HT1080 (cell line): ENCODE measurements around the gene GPAT2. TPM values are rescaled to one million over a fixed set of nuclear protein-coding genes. Genes with fewer than 3 reads are reported as not detected.
"Not testable (repeated sequence)": the region's sequence is repeated elsewhere in the genome, so short reads cannot be mapped to it uniquely, and the experiment has no call there.

ENCODE experiments used
- DNase-seq: peaks from one replicate; pipeline ENCODE4 v3.0.0-alpha.2; 2015; ENCODE audit warnings: low read depth
- total RNA-seq: library from RNA; depleted of rRNA; stranded (reverse); fragments of >200 nt; shearing (Covaris generic); gene quantifications from 2 replicates; pipeline ENCODE4 v1.2.3, GENCODE V29; 2014

GPAT2 gene
- total RNA-seq, 1 experiment from 2014 or later, result not detected

DNA sequence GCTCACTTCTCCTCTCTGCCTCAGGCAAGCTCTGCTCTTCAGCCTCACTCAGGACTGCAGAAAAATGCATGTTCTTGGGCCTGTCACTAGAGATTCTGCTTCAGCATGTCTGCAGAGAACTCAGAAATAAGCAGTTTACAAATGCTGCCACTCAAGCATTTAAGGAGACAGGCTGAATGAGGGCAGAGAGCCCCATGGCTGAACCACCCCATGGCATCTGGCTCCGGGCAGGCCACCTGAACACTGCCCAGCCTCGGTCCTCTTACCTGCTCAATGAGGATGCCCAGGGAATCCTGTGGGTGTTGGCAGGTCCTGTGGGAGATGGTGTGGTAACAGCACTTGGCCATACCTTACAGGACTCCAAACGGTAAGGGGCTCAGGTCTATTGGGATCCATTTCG is 31.2 kb upstream of the GPAT2 start:
- not testable (repeated sequence) for DNase-seq

DNA sequence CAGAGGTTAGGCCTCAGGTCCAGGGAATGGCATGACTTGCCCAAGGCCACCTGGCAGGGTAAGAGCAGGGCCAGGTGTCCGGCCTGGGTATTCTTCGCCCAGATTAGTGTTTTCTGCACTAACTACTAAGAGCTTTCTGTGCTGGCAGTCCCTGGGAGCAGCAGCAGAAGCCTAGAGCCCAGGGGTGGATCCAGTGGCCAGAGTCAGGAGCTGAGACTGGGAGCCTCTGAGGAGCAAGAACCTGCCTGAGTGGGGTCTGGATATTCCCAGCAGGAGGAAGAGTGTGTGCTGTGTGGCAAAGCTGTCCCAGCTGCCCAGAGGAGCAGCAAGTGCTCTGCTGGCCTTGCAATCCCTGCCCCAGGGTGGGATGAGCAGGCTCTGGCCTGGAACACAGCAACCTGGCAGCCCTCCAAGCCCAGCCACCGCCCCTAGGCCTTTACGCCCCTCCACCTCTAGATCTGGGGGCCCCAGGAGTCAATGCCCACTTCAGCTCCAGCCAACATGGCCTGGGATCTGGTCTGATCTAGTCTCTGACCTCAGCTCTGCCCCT is 30.7 kb upstream of the GPAT2 start:
- no peak for DNase-seq

DNA sequence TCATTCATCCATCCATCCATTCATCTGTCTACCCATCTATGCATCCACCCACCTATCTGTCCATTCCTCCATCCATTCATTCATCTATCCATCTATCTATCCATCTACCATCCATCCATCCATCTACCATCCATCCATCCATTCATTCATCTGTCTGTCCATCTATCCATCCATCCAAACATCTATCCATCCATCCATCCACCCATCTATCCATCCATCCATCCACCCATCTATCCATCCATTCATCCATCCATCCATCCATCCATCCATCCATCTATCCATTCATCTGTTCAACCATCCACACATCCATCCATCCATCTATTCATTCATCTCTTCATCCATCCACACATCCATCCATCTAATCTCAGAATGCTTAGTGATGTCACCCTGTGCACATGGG is 30.0 kb upstream of the GPAT2 start:
- DNase-seq, result not testable (repeated sequence)

DNA sequence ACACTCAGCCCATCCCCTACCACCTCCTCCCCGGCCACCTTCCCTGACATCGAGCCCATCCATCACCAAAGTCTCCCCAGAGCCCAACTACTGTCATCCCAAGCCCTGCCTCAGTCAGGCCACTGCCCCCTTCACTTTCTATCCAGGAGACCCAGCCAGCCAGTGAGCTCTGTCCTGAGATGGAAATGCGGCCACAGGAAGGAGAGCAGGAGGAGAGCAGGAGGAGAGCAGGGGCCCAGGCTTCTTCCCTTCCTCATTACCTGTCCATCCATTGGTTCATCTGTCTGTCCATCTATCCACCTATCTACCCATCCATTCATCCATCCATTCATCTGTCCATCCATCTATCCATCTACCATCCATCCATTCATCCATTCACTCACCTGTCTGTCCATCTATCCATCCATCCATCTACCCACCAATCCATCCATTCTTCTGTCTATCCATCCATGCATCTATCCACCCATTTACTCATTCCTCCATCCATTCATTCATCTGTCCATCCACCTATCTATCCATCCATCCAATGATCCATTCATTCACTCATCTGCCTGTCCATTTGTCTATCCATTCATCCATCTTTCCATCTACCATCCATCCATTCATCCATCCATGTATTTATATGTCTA is 29.4 kb upstream of the GPAT2 start:
- not testable (repeated sequence) for DNase-seq

DNA sequence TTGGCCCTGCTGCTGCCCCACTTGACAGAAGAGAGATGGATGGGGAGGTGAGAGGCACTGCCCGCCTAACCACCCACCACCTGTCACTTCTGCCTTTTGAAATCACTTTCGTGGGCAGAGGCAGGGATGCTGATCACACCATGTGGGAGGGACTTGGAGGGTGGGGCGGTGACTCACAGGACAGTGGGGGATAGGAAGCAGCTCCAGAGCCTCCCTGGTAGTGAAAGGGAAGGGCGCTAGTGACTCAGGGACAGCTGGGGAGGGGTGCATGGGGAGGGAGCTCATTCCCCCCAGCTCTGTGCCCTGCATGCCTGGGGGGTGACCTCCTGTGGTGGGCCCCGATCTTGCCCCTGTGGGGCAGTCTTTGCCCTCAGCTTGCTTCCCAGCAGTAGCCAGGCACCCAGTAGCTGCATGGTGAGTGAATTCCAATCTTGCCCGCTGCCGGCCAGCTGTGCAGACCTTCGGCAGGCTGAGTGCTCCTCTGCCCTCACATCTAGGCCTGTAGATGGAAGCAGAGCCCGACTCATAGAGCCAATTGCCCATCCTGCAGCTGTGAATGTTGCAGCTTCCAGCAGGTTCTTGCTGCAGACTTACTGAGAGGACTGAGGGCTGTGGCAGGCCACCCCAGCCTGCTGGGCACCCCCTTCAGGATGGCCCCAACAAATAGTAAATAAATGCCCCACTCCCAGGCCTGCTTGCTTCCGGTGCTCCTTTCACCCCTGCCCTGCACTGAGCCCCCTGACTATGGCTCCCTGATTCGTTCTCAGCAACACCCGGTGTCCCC is 28.6 kb upstream of the GPAT2 start:
- peak; percentile 82 for DNase-seq

DNA sequence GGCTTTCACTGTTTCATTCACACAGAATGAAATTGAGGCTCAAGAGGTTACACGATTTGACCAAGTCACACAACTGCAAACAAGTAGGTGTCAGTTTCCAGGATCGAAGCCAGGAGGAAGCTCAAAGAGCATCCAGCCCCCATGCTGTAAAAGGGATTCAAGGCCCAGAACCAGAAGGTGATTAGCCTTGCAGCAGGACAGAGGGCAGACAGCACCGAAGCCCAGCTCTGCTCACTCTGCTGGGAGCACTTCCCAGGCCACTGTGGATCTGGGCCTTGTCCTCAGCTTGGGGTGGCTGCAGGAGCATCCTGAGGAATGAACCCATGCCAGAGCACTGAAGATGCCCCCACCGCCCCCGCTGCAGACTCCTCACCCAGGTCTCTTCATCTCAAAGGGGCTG is 27.8 kb upstream of the GPAT2 start:
- DNase-seq, result not testable (repeated sequence)

DNA sequence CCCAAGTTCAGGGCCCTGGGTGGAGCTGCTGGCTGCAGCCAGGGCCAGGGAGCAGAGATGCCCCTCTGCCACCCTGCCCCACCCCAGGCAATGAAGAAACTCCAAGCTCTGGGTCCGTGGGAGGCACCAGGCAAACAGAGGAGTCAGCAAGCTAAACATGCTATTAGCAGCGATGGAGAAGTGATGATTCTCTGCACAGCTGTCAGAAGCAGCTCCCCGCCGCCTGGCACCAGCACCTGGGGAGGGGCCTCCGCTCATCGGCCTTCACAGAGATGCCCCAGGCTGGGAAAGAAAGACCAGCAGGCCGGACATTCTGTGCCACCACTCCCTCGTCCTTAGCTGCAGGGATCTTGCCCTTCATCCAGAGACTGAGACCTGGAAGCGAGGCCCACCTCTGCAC is 27.2 kb upstream of the GPAT2 start:
- not testable (repeated sequence) for DNase-seq

DNA sequence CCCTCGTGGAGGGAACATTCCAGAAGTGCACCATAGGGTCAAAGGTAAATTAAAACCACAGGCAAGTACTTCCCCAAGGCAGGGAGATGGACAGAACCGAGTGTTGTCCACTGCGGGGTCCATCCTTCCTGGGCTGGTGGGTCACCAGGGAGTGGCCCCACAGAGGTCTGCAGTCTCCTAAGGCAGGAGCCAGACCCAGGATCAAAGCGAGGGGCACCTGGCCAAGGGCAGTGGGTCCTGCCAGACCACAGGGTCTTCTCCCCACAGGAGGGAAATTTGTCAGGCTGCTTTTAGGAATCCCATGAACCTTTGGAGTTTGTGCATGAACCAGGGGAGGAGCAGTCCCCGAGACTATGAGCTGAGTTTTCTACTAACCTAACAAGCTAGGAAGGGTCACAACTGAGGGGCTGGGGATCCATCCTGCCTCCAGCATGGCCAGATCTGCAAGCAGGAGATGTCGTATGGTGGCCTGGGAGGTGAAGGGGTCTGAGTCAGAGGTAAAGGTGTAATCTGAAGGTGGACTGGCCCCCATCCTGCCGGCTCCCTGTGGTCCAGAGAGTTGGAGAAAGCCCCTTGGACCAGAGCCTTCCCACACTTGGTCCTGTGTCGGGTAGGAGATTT is 26.6 kb upstream of the GPAT2 start:
- DNase-seq, result not testable (repeated sequence)

DNA sequence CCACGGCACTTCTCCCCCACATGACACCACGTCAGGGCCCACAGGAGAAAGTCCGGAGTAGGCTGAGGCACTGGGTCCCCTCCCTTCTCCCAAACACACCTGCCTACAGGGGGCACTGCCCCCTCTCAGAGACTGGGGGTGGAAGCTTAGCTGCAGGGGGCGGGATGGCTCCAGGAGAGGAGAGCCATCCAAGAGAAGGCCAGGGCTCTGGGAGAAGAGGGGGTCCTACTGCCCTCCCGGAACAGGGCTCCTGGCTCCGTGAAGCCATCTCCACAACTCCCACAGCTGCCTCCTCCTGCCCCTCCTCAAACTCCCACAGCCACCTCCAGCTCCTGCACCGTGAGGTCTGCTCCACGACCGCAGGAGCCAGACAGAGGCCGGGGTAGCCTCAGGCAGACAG is 25.6 kb upstream of the GPAT2 start:
- not testable (repeated sequence) for DNase-seq

DNA sequence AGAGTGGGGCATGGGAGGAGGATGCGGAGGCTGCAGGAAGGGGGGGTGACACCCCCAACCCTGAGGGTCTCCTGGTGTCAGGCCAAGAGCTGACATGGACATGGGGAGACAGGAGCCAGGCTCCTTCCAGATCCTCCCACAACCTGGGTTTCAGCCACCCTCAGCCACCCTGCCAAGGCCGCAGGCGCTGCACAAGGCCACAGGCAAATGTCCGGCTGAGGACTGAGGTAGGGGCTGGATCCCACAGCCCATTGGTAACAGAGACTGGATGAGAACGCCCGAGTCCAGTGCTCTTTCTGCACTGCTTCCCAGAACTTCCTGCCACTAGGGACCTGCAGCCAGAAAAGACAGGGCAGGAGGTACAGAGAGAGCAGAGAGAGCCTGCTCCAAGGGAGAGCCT is 24.7 kb upstream of the GPAT2 start:
- DNase-seq, result not testable (repeated sequence)

DNA sequence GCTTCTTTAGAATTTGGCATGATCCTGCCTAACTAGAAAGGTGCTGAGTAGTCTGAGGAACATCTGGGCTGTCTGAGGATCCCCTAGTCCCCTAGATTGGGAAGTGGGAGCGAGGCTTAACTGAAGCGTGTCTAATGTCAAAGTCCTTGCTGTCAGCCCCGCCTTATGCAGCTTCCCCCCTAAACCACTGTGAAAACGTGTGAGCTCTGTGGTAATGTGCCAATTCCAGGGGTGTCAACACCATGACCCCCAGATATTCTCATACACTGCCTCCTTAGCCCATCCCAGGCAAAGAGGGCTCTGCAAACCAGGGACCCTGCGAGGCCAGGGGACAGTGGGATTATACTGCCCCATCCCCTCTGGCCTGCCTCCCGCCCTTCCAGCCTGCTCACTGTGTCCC is 21.1 kb upstream of the GPAT2 start:
- DNase-seq, result not testable (repeated sequence)

DNA sequence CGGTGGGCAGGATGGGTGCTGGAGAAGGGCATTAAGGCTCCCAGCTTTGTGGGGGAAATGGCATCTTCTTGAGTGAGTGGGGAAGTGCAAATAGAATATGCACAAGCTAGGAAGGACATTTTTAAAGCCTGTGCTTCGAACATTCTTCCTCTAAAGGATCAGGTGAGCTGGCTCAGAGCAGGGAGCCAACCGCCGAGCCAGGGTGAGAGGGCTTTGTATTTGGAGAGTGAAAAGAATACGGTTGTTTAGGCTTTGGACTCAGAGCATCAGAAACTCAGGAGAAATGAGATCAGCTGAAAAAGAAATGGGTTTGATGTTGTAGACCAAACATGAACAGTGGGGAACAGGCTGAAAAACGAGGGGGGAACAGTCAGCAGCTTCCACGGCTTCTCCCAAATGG is 19.8 kb upstream of the GPAT2 start:
- DNase-seq, result not testable (repeated sequence)

DNA sequence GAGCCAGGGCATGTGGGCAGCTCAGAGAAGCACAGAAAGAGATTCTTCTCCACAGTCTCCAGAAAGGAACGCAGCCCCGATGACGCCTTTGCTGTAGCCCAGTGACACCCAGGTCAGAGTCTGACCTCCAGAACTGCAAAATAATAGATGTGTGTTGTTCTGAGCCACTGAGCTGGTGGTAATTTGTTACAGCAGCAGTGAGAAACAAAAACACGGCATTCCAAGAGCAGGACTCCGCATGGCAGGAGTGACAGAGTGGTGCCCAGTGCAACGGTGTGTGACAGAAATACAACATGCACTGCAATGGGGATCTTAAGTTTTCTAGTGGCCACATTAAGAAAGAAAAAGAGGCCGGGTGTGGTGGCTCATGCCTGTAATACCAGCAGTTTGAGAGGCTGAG is 18.7 kb upstream of the GPAT2 start:
- not testable (repeated sequence) for DNase-seq

DNA sequence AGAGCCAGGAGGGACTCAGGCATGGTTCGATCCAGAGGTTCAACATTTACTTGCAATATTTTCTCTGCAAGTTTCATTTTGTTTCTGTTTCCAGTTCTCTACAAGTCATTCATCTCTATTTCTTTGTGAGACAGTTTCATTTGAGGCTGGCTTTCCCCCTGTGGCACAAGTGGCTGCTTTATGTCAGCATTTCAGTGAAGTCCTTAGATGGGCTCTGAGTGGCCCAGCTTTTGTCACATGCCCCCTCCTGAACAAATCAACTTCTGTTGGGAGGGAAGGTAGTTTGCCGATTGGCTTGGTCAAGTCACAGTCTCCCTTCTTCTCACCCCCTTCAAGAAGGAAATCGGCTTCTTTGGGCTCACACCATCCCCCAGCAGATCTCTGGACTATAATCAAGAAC is 17.9 kb upstream of the GPAT2 start:
- not testable (repeated sequence) for DNase-seq

DNA sequence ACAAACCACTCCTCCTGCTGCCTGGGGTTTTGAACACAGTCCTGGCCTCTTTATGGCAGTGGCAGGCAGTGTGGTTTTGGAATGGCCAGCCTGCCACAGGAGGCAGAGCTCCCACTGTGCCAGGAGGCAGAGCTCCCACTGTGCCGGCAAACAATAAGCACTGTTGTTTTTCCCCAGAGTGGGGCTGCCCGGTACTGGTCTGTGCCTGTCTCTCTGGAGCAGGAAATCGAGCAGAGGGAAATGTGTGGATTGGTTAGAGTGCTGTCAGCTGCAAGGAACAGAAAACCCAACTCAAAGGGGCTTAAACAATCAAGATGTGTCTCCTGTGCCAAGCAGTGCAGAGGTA is 15.2 kb upstream of the GPAT2 start:
- DNase-seq, result not testable (repeated sequence)

DNA sequence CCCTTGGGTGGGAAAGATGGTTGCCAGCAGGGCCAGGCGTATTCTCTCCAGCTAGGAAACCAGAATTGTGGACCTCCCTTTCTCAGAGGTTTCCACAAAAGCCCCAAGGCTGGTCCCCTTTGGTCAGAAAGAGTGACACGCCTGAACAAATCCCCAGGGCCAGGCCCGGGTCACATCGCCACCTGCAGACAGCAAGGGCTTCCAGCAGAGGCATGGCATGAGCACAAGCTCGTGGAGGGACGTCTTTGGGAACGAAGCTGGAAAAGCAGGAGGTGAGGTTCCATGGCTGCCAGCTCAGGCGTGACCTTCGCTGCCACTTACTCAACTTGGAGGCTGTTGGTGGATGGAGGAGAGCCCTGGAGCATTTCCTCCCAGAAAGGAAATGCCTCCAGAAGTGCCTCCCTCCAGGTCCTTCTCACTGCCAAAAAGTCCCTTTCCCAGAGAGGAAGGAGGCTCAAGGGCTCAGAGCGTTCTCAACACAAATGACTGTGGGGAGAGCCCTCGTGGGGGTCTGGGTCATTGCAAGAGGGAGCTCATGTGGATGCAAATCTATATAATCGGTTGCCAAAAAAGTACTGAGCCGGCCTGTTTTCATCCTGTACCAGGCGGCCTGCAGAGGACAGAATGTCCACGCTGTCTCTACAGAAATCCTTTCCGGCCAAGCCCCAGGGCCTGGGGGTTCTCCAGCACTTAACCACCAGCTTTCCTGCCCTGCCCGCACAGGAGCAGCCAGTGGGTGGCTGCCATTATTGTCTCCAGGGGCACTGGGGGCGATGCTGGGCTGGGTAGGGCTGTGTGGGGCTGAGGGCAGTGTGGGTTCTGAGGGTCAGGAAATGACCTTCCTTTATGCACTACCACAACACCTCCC is 14.6 kb upstream of the GPAT2 start:
- not testable (repeated sequence) for DNase-seq

DNA sequence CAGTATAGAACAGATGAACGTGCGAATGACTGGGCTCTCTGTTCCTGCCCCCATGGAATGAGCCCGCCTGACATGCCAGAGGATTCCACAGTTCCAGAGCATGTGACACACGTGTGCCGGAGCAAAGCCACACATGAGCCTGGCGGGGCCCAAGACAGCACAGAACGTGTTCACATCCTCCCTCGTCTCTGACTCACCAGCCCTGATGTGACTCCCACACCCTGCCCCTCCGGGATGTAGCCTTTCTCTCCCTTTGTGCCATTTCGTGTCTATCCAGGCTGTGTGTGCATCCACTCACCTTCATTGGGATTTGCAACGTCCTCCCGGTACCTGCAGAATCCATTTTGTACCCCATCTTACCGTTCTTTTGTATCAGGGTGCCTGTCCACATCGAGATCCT is 838 bp upstream of the GPAT2 start:
- DNase-seq, result not testable (repeated sequence)

DNA sequence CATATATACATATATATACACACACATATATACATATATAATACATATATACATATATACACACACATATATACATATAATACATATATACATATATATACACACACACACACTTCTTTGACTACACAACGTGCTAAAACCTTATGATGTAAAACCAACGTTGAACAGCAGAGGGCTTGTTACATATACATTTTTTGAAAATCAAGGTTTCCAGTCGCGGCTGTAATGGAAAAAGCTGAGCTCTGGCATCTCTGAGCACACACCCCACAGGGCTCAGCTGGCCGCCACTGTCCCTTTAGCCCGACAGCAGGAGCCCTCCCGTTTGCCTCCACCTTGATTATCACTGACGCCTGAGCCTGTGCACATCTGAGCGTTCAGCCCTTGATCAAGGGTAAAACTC is 719 bp downstream of the GPAT2 start:
- DNase-seq, result not testable (repeated sequence)

DNA sequence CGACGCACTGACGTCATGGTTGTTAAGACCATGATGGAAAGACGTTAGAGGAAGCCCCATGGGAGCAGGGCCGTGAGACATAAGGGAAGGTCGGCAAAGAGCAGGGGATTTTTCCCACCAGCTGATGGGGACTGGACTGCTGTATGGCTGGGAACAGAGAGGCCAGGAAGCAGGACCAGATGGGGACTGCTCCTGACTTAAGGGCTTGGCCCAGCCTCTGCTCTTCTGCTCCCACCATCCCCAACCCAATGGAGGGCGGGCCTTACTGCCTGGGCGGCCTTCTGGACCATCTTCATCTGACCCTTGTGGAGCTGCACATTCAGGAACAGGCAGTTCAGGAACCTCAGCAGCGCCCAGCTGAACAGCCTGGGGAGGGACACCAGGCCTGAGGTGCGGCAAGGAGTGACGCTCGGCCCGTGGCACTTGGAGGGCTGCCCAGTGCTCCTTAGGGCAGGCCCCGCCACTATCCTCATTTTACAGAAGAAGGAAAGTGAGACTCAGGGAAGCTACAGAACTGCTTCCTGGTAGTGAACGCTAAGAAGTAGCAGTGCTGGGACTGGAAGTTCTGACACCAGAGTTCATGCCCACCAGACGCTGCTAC is 6.9 kb downstream of the GPAT2 start:
- DNase-seq, result not testable (repeated sequence)

DNA sequence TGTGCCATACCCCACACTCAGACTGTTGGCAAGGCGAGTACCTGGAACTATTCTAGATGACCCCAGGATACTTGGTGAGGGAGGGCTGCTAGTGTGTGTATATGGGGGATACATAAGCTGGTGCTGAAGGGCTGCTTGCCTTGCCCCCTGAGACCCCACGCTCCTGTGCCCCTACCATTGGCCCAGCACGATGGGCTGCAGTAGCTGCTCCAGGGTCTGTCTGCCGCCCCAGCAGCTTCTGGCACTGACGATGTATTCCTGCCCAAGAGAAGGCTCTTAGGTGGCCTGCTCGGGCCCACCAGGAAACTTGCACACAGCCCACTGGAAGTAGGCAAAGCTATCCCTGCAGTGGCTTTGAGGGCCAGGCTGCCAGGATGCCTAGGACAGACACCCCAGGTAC is 9.0 kb downstream of the GPAT2 start:
- not testable (repeated sequence) for DNase-seq

DNA sequence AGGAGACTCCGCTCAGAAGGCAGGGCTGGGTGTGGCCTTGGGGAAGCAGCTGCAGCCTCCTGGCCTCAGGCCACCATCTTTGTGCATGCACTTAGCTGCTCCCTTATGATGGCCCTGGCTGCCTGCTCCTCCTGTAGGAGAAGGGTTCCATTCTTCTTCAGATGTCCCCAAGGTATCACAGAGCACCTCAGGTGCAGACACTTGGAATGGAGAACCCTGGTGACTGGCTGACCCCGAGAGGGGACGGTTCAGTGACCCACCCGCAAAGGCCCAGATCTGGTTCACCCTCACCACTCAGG is 9.6 kb downstream of the GPAT2 start:
- DNase-seq, result no peak
